Measurements from ENCODE around the gene SIGLEC12.
A peak's percentile ranks its signal among the peaks of the same experiment; 100 is the strongest.

SIGLEC12 gene

GRCh38 chr19:51441410-51442390 lies 59.9 kb downstream of the SIGLEC12 start:
- H3K9me3 ChIP-seq (ENCODE audit: insufficient read depth, low read length, severe bottlenecking): no peaks in the 10 kb centered on the region
- TF ChIP-seq CTCF (IDR thresholded peaks at IDR 0.05; ENCODE audit: borderline replicate concordance, extremely low read depth, low read length, poor library complexity, severe bottlenecking) (peak; percentile 20), EZH2 (IDR thresholded peaks at IDR 0.05; ENCODE audit: borderline replicate concordance, low read depth, low read length, severe bottlenecking) (peak; percentile 24)
- H3K9ac ChIP-seq (ENCODE audit: low read depth, low read length): 0 out of 2 replicates have a peak overlapping the region, but pooled peaks have one; percentile 17
- peak overlapping the region in 1 of 2 experiments; percentile 43; a peak in 2 of 4 replicates for H3K4me3 ChIP-seq (ENCODE audit: low read depth in 1 of 2, low read length in 2 of 2)
- H3K4me1 ChIP-seq (ENCODE audit: insufficient read depth, low read length): peaks cover 23% of the 10 kb centered on the region
- no peak overlapping the region for H2AFZ ChIP-seq (ENCODE audit: low read depth, low read length)
- H3K27me3 ChIP-seq (ENCODE audit: insufficient read depth, low read length, poor library complexity): peaks cover 32% of the 10 kb centered on the region
- no peaks in the 10 kb centered on the region for H3K79me2 ChIP-seq (ENCODE audit: insufficient read depth, low read length)
- H3K36me3 ChIP-seq (ENCODE audit: insufficient read depth, low read length): no peaks in the 10 kb centered on the region
- H4K20me1 ChIP-seq (ENCODE audit: insufficient read depth, low read length): peaks cover 9% of the 10 kb centered on the region
- H3K4me2 ChIP-seq (ENCODE audit: insufficient read depth, low read length): peak overlapping the region; percentile 61
- ATAC-seq (ENCODE audit: insufficient read depth, low read depth): peak; percentile 95
- H3K27ac ChIP-seq (ENCODE audit: low read length): no peak overlapping the region
- peak; percentile 73 for DNase-seq
